Liver (tissue), 9 donors: Measurements from ENCODE around the gene C22orf31. TPM values are rescaled to one million over a fixed set of nuclear protein-coding genes. Genes with fewer than 3 reads are reported as not detected.
A peak's percentile ranks its signal among the peaks of the same experiment; 100 is the strongest.

Experiments
- DNase-seq: peaks from one replicate; pipeline ENCODE4 v3.0.0-alpha.2; 2017; ENCODE audit warnings: low spot score
- H3K27ac ChIP-seq, 2 donors: one replicate each; pipeline ENCODE4 v1.7.0; 2013; ENCODE audit warnings: inconsistent platforms in 2 of 2, low read length in 2 of 2, control low read depth in 1 of 2, low read depth in 1 of 2, mild to moderate bottlenecking in 1 of 2
- H3K27me3 ChIP-seq, 4 donors: one replicate each; pipeline versions ENCODE4 v1.6.1 to v1.7.0; 2013; ENCODE audit warnings: low read length in 3 of 4, inconsistent platforms in 1 of 4, mild to moderate bottlenecking in 1 of 4, moderate library complexity in 1 of 4; ENCODE audit not compliant: control insufficient read depth in 4 of 4, insufficient read depth in 4 of 4
- H3K36me3 ChIP-seq, 4 donors: one replicate each; pipeline versions ENCODE4 v1.6.1 to v1.7.0; 2013; ENCODE audit warnings: low read length in 3 of 4, mild to moderate bottlenecking in 3 of 4, low read depth in 1 of 4, moderate library complexity in 1 of 4; ENCODE audit not compliant: control insufficient read depth in 4 of 4, insufficient read depth in 3 of 4
- H3K4me1 ChIP-seq, 4 donors: one replicate each; pipeline versions ENCODE4 v1.6.1 to v1.7.0; 2013; ENCODE audit warnings: low read length in 3 of 4, mild to moderate bottlenecking in 3 of 4, moderate library complexity in 1 of 4; ENCODE audit not compliant: control insufficient read depth in 4 of 4, insufficient read depth in 4 of 4
- H3K4me3 ChIP-seq, 3 donors: one replicate each; pipeline versions ENCODE4 v1.6.1 to v1.7.0; 2013; ENCODE audit warnings: low read length in 3 of 3, control low read depth in 1 of 3, low read depth in 1 of 3, mild to moderate bottlenecking in 1 of 3
- H3K9ac ChIP-seq, 2 donors: one replicate each; pipeline ENCODE4 v1.7.0; 2013; ENCODE audit warnings: low read length in 2 of 2, mild to moderate bottlenecking in 2 of 2, moderate library complexity in 2 of 2, control low read depth in 1 of 2, low read depth in 1 of 2
- H3K9me3 ChIP-seq, 4 donors: one replicate each; pipeline versions ENCODE4 v1.6.1 to v1.7.0; 2013; ENCODE audit warnings: low read length in 3 of 4; ENCODE audit not compliant: control insufficient read depth in 4 of 4
- EGR1 ChIP-seq, 2 donors: IDR thresholded peaks; 2 replicates each; pipeline ENCODE4 v1.6.1; 2016 to 2018; ENCODE audit warnings: antibody characterized with exemption in 2 of 2, low read depth in 2 of 2
- FOXA1 ChIP-seq: IDR thresholded peaks from 2 replicates; pipeline ENCODE4 v1.6.1; 2016; ENCODE audit warnings: antibody characterized with exemption
- FOXA2 ChIP-seq: IDR thresholded peaks from 2 replicates; pipeline ENCODE4 v1.6.1; 2016; ENCODE audit warnings: antibody characterized with exemption
- GABPA ChIP-seq, 2 donors: IDR thresholded peaks in 1 of 2; conservative IDR thresholded peaks in 1 of 2; 2 replicates each; pipeline ENCODE4 v1.6.1; 2016; ENCODE audit warnings: antibody characterized with exemption in 2 of 2, mild to moderate bottlenecking in 1 of 2, moderate library complexity in 1 of 2
- HNF4A ChIP-seq, 2 donors: conservative IDR thresholded peaks; 2 replicates each; pipeline ENCODE4 v1.6.1; 2016; ENCODE audit warnings: antibody characterized with exemption in 2 of 2, mild to moderate bottlenecking in 2 of 2
- HNF4G ChIP-seq: IDR thresholded peaks from 2 replicates; pipeline ENCODE4 v1.6.1; 2016; ENCODE audit warnings: antibody characterized with exemption
- JUND ChIP-seq, 2 donors: IDR thresholded peaks; 2 replicates each; pipeline ENCODE4 v1.6.1; 2016; ENCODE audit warnings: antibody characterized with exemption in 2 of 2
- NR2F2 ChIP-seq: IDR thresholded peaks from 2 replicates; pipeline ENCODE4 v1.6.1; 2016; ENCODE audit warnings: antibody characterized with exemption
- RAD21 ChIP-seq, 2 donors: IDR thresholded peaks; 2 replicates each; pipeline ENCODE4 v1.6.1; 2016; ENCODE audit warnings: antibody characterized with exemption in 2 of 2, mild to moderate bottlenecking in 2 of 2
- RXRA ChIP-seq, 2 donors: IDR thresholded peaks; 2 replicates each; pipeline ENCODE4 v1.6.1; 2017 to 2018; ENCODE audit warnings: antibody characterized with exemption in 2 of 2, mild to moderate bottlenecking in 1 of 2
- SP1 ChIP-seq: IDR thresholded peaks from 2 replicates; pipeline ENCODE4 v1.6.1; 2018; ENCODE audit warnings: antibody characterized with exemption, mild to moderate bottlenecking
- TAF1 ChIP-seq: conservative IDR thresholded peaks from 2 replicates; pipeline ENCODE4 v1.6.1; 2016; ENCODE audit warnings: antibody characterized with exemption, mild to moderate bottlenecking
- YY1 ChIP-seq: IDR thresholded peaks from 2 replicates; pipeline ENCODE4 v1.6.1; 2016; ENCODE audit warnings: antibody characterized with exemption, mild to moderate bottlenecking
- WGBS: extraction: QIAGEN DNeasy Blood & Tissue Kit; methylation state at CpG from one replicate; pipeline ENCODE4 v1.1.7; 2013; 5-methylcytosine and 5-hydroxymethylcytosine counted together
- polyA plus RNA-seq, 2 donors: library from polyadenylated mRNA; stranded (reverse) in 1 of 2; unstranded in 1 of 2; fragments of 200-250 nt in 1 of 2; fragments of >200 nt in 1 of 2; fragmentation: Nextera tagmentation in 1 of 2; extraction: Ambion mirVana in 1 of 2; gene quantifications; one replicate each; pipeline versions ENCODE4 v1.2.1 to v1.2.3, GENCODE V29; 2013 to 2015
- total RNA-seq, 2 donors: library from RNA; depleted of rRNA; stranded (reverse); fragments of >200 nt; gene quantifications; one replicate each; pipeline ENCODE4 v1.2.3, GENCODE V29; 2014
- TF ChIP-seq, protein P1 (sequence below): IDR thresholded peaks from 2 replicates; pipeline ENCODE4 v1.6.1; 2016; ENCODE audit warnings: antibody characterized with exemption
- TF ChIP-seq, protein P2 (sequence below): IDR thresholded peaks from 2 replicates; pipeline ENCODE4 v1.6.1; 2016; ENCODE audit warnings: antibody characterized with exemption
- TF ChIP-seq, protein P3 (sequence below): IDR thresholded peaks from 2 replicates; pipeline ENCODE4 v1.6.1; 2016; ENCODE audit warnings: antibody characterized with exemption, mild to moderate bottlenecking
- TF ChIP-seq, protein P4 (sequence below): fragments of 150-350 bp; IDR thresholded peaks from 2 replicates; pipeline ENCODE4 v1.5.1; 2017; ENCODE audit warnings: improper control_type of control experiment, low read depth, low read length; ENCODE audit not compliant: missing input control
- donor health status: healthy.
- donor health status: healthy.
- donor health status: healthy.
- donor health status: healthy.
- donor health status: healthy.

Gene C22orf31
- total and polyA plus RNA-seq, 4 donors = 0.14 TPM; not detected in 3

DNA sequence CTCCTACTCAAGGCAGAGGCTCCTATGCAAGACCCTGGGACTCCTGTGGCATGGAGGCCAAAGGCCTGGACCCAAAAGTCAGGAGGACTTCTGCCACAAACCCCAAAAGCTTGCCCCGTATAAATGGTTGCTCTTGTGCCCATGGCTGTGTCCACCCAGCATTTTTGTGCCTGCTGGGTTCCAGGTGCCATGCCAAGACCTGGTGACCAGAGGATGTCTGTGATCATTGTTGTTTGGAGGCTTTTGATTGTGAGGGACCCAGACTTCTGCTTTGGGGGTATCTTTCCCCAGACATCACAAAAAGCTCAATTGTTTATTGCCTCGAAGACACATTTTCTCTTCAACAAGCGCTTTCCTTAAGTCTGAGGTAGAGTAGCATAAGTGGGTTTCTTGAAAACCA is 35.1 kb downstream of the C22orf31 start:
- H3K27me3 ChIP-seq = no peaks in the 10 kb centered on the region
- TF ChIP-seq, protein P1, sequence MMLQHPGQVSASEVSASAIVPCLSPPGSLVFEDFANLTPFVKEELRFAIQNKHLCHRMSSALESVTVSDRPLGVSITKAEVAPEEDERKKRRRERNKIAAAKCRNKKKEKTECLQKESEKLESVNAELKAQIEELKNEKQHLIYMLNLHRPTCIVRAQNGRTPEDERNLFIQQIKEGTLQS = no peak
- no peak for TF ChIP-seq EGR1 (IDR thresholded peaks at IDR 0.05; ENCODE audit: low read depth in 2 of 2)
- TF ChIP-seq RXRA (IDR thresholded peaks at IDR 0.05) = no peak
- no peak for TF ChIP-seq HNF4A (conservative IDR thresholded peaks at IDR 0.05)
- TF ChIP-seq NR2F2 = no peak
- TF ChIP-seq GABPA (IDR thresholded peaks at IDR 0.05 in 1 of 2, conservative IDR thresholded peaks at IDR 0.05 in 1 of 2) = no peak
- no peak for TF ChIP-seq HNF4G
- TF ChIP-seq, protein P2, sequence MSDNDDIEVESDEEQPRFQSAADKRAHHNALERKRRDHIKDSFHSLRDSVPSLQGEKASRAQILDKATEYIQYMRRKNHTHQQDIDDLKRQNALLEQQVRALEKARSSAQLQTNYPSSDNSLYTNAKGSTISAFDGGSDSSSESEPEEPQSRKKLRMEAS = no peak
- TF ChIP-seq, protein P3, sequence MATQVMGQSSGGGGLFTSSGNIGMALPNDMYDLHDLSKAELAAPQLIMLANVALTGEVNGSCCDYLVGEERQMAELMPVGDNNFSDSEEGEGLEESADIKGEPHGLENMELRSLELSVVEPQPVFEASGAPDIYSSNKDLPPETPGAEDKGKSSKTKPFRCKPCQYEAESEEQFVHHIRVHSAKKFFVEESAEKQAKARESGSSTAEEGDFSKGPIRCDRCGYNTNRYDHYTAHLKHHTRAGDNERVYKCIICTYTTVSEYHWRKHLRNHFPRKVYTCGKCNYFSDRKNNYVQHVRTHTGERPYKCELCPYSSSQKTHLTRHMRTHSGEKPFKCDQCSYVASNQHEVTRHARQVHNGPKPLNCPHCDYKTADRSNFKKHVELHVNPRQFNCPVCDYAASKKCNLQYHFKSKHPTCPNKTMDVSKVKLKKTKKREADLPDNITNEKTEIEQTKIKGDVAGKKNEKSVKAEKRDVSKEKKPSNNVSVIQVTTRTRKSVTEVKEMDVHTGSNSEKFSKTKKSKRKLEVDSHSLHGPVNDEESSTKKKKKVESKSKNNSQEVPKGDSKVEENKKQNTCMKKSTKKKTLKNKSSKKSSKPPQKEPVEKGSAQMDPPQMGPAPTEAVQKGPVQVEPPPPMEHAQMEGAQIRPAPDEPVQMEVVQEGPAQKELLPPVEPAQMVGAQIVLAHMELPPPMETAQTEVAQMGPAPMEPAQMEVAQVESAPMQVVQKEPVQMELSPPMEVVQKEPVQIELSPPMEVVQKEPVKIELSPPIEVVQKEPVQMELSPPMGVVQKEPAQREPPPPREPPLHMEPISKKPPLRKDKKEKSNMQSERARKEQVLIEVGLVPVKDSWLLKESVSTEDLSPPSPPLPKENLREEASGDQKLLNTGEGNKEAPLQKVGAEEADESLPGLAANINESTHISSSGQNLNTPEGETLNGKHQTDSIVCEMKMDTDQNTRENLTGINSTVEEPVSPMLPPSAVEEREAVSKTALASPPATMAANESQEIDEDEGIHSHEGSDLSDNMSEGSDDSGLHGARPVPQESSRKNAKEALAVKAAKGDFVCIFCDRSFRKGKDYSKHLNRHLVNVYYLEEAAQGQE = no peak
- no peak for TF ChIP-seq YY1
- H3K4me1 ChIP-seq = peaks cover 11 to 56% (median 30%) of the 10 kb centered on the region in 4 donors
- H3K4me3 ChIP-seq = no peak overlapping the region
- no peaks in the 10 kb centered on the region for H3K36me3 ChIP-seq
- DNase-seq = no peak
- WGBS = 95% methylated on average over 3 of the region's 3 CpGs
- no peaks in the 10 kb centered on the region for H3K9me3 ChIP-seq
- no peak overlapping the region for H3K9ac ChIP-seq
- H3K27ac ChIP-seq = no peak overlapping the region

DNA sequence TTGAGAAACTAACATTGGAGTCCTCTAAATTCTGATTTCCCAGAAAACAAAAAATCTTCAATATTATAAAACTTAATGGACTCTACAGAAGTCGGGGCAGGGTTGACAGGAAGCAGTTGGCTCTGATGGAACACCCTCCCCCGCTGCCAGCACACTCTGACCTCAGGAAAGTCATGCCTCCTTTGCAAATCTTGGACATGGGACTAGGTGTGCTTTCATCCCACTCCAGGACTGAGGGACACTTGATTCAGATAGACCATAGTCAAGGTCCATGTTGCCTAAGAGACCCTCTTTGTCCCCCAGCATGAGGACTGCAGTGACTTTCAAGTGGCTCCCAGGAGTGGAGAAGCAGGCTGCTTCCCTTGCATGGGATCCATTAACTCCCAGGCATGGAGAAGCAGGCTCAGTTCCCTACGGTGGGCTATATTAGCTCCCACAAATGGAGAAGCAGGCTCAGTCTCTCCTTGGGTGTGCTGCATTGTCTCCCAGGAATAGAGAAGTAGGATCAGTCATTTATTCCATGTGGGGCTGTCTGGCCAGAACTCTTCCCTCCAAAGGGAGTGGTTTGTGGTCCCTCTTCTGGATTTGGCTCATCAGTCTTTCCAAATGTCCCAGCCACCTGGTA is 38.3 kb downstream of the C22orf31 start:
- H3K27ac ChIP-seq = peak overlapping the region; percentile 70 to 84
- DNase-seq = no peak
- no peaks in the 10 kb centered on the region for H3K9me3 ChIP-seq
- peaks cover 6 to 45% (median 19%) of the 10 kb centered on the region in 4 donors for H3K4me1 ChIP-seq
- peak overlapping the region in 1 of 2 donors; percentile 1 for H3K9ac ChIP-seq
- no peak overlapping the region for H3K4me3 ChIP-seq
- H3K36me3 ChIP-seq = no peaks in the 10 kb centered on the region
- TF ChIP-seq, protein P3 = no peak
- TF ChIP-seq HNF4G (peak; percentile 53), RAD21 (IDR thresholded peaks at IDR 0.05) (peak in 1 of 2 donors; percentile 32), FOXA1 (no peak), GABPA (IDR thresholded peaks at IDR 0.05 in 1 of 2, conservative IDR thresholded peaks at IDR 0.05 in 1 of 2) (peak in 1 of 2 donors; percentile 20), RXRA (IDR thresholded peaks at IDR 0.05) (peak; percentile 68 to 75), JUND (IDR thresholded peaks at IDR 0.05) (peak in 1 of 2 donors; percentile 51), NR2F2 (no peak), YY1 (peak; percentile 69), FOXA2 (no peak), HNF4A (conservative IDR thresholded peaks at IDR 0.05) (peak; percentile 72 to 75), TAF1 (no peak), EGR1 (IDR thresholded peaks at IDR 0.05; ENCODE audit: low read depth in 2 of 2) (peak in 1 of 2 donors; percentile 18), SP1 (peak; percentile 26)
- TF ChIP-seq, protein P4, sequence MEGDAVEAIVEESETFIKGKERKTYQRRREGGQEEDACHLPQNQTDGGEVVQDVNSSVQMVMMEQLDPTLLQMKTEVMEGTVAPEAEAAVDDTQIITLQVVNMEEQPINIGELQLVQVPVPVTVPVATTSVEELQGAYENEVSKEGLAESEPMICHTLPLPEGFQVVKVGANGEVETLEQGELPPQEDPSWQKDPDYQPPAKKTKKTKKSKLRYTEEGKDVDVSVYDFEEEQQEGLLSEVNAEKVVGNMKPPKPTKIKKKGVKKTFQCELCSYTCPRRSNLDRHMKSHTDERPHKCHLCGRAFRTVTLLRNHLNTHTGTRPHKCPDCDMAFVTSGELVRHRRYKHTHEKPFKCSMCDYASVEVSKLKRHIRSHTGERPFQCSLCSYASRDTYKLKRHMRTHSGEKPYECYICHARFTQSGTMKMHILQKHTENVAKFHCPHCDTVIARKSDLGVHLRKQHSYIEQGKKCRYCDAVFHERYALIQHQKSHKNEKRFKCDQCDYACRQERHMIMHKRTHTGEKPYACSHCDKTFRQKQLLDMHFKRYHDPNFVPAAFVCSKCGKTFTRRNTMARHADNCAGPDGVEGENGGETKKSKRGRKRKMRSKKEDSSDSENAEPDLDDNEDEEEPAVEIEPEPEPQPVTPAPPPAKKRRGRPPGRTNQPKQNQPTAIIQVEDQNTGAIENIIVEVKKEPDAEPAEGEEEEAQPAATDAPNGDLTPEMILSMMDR = no peak
- TF ChIP-seq, protein P2 = no peak
- H3K27me3 ChIP-seq = no peaks in the 10 kb centered on the region
- 32% methylated on average over 3 of the region's 3 CpGs for WGBS
